NCI-H748 treated with DMSO at 0.1 percent for 48 hours (cell line): Measurements from ENCODE around the gene CBARP.
"Not testable (repeated sequence)": the region's sequence is repeated elsewhere in the genome, so short reads cannot be mapped to it uniquely, and the experiment has no call there.

Experiments
- DNase-seq: peaks from one replicate; lab custom pipeline; 2025; lab: John Stamatoyannopoulos, UW

CBARP gene

GRCh38 chr19:1210227-1210538, 27.6 kb downstream of the CBARP start:
- no peak for DNase-seq

- DNase-seq = not testable (repeated sequence)
Observed at GRCh38 chr19:1208830-1209229, 29.0 kb downstream of the CBARP start.

GRCh38 chr19:1206864-1207450, 30.8 kb downstream of the CBARP start:
- no peak for DNase-seq

- no peak for DNase-seq
Observed at GRCh38 chr19:1206150-1206863, 31.5 kb downstream of the CBARP start.

- peak; percentile 74 for DNase-seq
Observed at GRCh38 chr19:1205114-1206099, 32.4 kb downstream of the CBARP start, which contains the start of gene STK11. STK11 (plus strand) TSS chr19:1205778; CDS start chr19:1206914, 1,136 bp downstream.

- DNase-seq = not testable (repeated sequence)
Observed at GRCh38 chr19:1200614-1201013, 37.2 kb downstream of the CBARP start.

GRCh38 chr19:1199531-1199930, 38.3 kb downstream of the CBARP start:
- DNase-seq = no peak

- DNase-seq = no peak
Observed at GRCh38 chr19:1189419-1189818, 48.4 kb downstream of the CBARP start.

GRCh38 chr19:1183543-1184172, 54.1 kb downstream of the CBARP start:
- DNase-seq = no peak

- no peak for DNase-seq
Observed at GRCh38 chr19:1182727-1183126, 55.1 kb downstream of the CBARP start.

GRCh38 chr19:1182068-1182467, 55.7 kb downstream of the CBARP start:
- DNase-seq = no peak

- no peak for DNase-seq
Observed at GRCh38 chr19:1181606-1182005, 56.2 kb downstream of the CBARP start.
